HepG2 (cell line): ENCODE measurements around the gene SCAMP3. TPM values are rescaled to one million over a fixed set of nuclear protein-coding genes. Genes with fewer than 3 reads are reported as not detected.

ENCODE experiments used
- AHR ChIP-seq: IDR thresholded peaks from 2 replicates; pipeline ENCODE4 v1.6.1; 2018; ENCODE audit warnings: missing genetic modification reagents, missing compliant biosample characterization
- CHCHD3 ChIP-seq: sonication (generic); formaldehyde crosslinking; IDR thresholded peaks from 2 replicates; pipeline ENCODE4 v1.8.0; 2022; ENCODE audit warnings: mild to moderate bottlenecking, missing genetic modification reagents, moderate library complexity
- DMAP1 ChIP-seq: IDR thresholded peaks from 2 replicates; pipeline ENCODE4 v1.6.1; 2016
- HDAC2 ChIP-seq: sonication (generic); formaldehyde crosslinking; IDR thresholded peaks from 2 replicates; pipeline ENCODE4 v1.4.0; 2020; ENCODE audit warnings: missing genetic modification reagents
- HNF4A ChIP-seq: sonication (generic); formaldehyde crosslinking; IDR thresholded peaks from 2 replicates; pipeline ENCODE4 v1.4.0; 2020; ENCODE audit warnings: missing genetic modification reagents
- IKZF5 ChIP-seq: IDR thresholded peaks from 2 replicates; pipeline ENCODE4 v1.6.1; 2018; ENCODE audit warnings: missing genetic modification reagents, mild to moderate bottlenecking, missing compliant biosample characterization
- LBX2 ChIP-seq: sonication (generic); formaldehyde crosslinking; IDR thresholded peaks from 2 replicates; pipeline ENCODE4 v1.5.0; 2020; ENCODE audit warnings: missing genetic modification reagents, mild to moderate bottlenecking, borderline replicate concordance
- MAX ChIP-seq: IDR thresholded peaks from 2 replicates; pipeline ENCODE4 v1.6.1; 2012; ENCODE audit warnings: inconsistent platforms
- MBNL3 ChIP-seq: fragments of 250-450 bp; sonication (Bioruptor Pico); conservative IDR thresholded peaks from 2 replicates; pipeline ENCODE4 v1.8.0; 2022; ENCODE audit warnings: mild to moderate bottlenecking, inconsistent platforms
- MXD3 ChIP-seq: IDR thresholded peaks from 2 replicates; pipeline ENCODE4 v1.6.1; 2016; ENCODE audit warnings: mild to moderate bottlenecking, missing biosample characterization, missing genetic modification reagents
- MXD4 ChIP-seq: IDR thresholded peaks from 2 replicates; pipeline ENCODE4 v1.6.1; 2016; ENCODE audit warnings: mild to moderate bottlenecking, missing biosample characterization, missing genetic modification reagents
- NR2C2 ChIP-seq: sonication (generic); formaldehyde crosslinking; IDR thresholded peaks from 2 replicates; pipeline ENCODE4 v1.4.0; 2020; ENCODE audit warnings: missing genetic modification reagents, mild to moderate bottlenecking, moderate library complexity, borderline replicate concordance
- PRDM10 ChIP-seq: sonication (generic); formaldehyde crosslinking; IDR thresholded peaks from 2 replicates; pipeline ENCODE4 v1.4.0; 2020; ENCODE audit warnings: low read depth, missing genetic modification reagents
- RAD21 ChIP-seq: fragments of 450-650 bp; formaldehyde crosslinking; IDR thresholded peaks from 2 replicates; pipeline ENCODE4 v1.5.0; 2020; ENCODE audit warnings: mild to moderate bottlenecking
- RXRB ChIP-seq: IDR thresholded peaks from 2 replicates; pipeline ENCODE4 v1.6.1; 2016; ENCODE audit warnings: borderline replicate concordance, missing genetic modification reagents, missing compliant biosample characterization
- ZNF350 ChIP-seq: sonication (generic); formaldehyde crosslinking; IDR thresholded peaks from 2 replicates; pipeline ENCODE4 v1.4.0; 2020; ENCODE audit warnings: mild to moderate bottlenecking, low read depth, missing genetic modification reagents, borderline replicate concordance
- ZNF558 ChIP-seq: sonication (generic); formaldehyde crosslinking; IDR thresholded peaks from 2 replicates; pipeline ENCODE4 v1.9.0; 2022; ENCODE audit warnings: mild to moderate bottlenecking, missing genetic modification reagents, borderline replicate concordance
- ZNF597 ChIP-seq: sonication (generic); formaldehyde crosslinking; IDR thresholded peaks from 2 replicates; pipeline ENCODE4 v1.5.0; 2020; ENCODE audit warnings: missing genetic modification reagents
- ZNF709 ChIP-seq: sonication (generic); formaldehyde crosslinking; IDR thresholded peaks from 2 replicates; pipeline ENCODE4 v1.5.0; 2020; ENCODE audit warnings: mild to moderate bottlenecking, missing genetic modification reagents
- ZNF761 ChIP-seq: sonication (generic); formaldehyde crosslinking; conservative IDR thresholded peaks from 2 replicates; pipeline ENCODE4 v1.4.0; 2020; ENCODE audit warnings: mild to moderate bottlenecking, missing genetic modification reagents
- ZSCAN31 ChIP-seq: sonication (generic); formaldehyde crosslinking; IDR thresholded peaks from 2 replicates; pipeline ENCODE4 v1.5.0; 2020; ENCODE audit warnings: low read depth, mild to moderate bottlenecking, missing genetic modification reagents
- polyA plus RNA-seq, 8 experiments: library from polyadenylated mRNA; depleted of rRNA in 3 of 8; stranded (reverse) in 7 of 8; unstranded in 1 of 8; fragments of >200 nt; fragmentation: Illumina TruSeq in 4 of 8; extraction: Trizol in 4 of 8; gene quantifications; 2 replicates each; pipeline versions ENCODE4 v1.2.1 to v1.2.3, GENCODE V29; 2011 to 2016; ENCODE audit warnings: low read depth in 4 of 8, missing spikeins in 1 of 8, mixed read lengths in 1 of 8; ENCODE audit not compliant: insufficient read depth in 1 of 8
- total RNA-seq, 5 experiments: library from RNA; depleted of rRNA; stranded (reverse); fragments of >200 nt; fragmentation: Illumina TruSeq; extraction: Trizol; gene quantifications; 2 replicates each; pipeline ENCODE4 v1.2.3, GENCODE V29; 2016; ENCODE audit warnings: low read depth in 1 of 5

The SCAMP3 gene
- total and polyA plus RNA-seq, 2 of the 13 experiments (the other 11 are each of a cell fraction or from before 2014, with no cell fraction given): 46.8 to 83.3 TPM

- TF ChIP-seq PRDM10 (CRISPR knock-in tag) (0 out of 2 replicates have a peak, but pooled peaks have one; percentile 59), MXD4 (CRISPR knock-in tag) (peak; percentile 62; the same call in 1 of the 2 replicates), NR2C2 (peak; percentile 66; the same call in 1 of the 2 replicates), ZNF597 (CRISPR knock-in tag) (no peak), MBNL3 (CRISPR knock-in tag) (no peak), RXRB (CRISPR knock-in tag) (peak; percentile 47; the same call in 1 of the 2 replicates), RAD21 (CRISPR knock-in tag) (peak; percentile 34; the same call in 1 of the 2 replicates), IKZF5 (CRISPR knock-in tag) (peak; percentile 81; the same call in 1 of the 2 replicates), ZNF709 (CRISPR knock-in tag) (no peak), LBX2 (CRISPR knock-in tag) (no peak), ZNF350 (CRISPR knock-in tag) (peak; percentile 57; the same call in 1 of the 2 replicates), ZSCAN31 (CRISPR knock-in tag) (no peak), MXD3 (CRISPR knock-in tag) (peak; percentile 33; the same call in 1 of the 2 replicates), ZNF558 (CRISPR knock-in tag) (0 out of 2 replicates have a peak, but pooled peaks have one; percentile 6), ZNF761 (CRISPR knock-in tag) (no peak), HNF4A (CRISPR knock-in tag) (peak; percentile 7; the same call in 1 of the 2 replicates), MAX (peak; percentile 61; the same call in 1 of the 2 replicates), HDAC2 (CRISPR knock-in tag) (peak; percentile 28; the same call in 1 of the 2 replicates), DMAP1 (CRISPR knock-in tag) (peak; percentile 69), AHR (0 out of 2 replicates have a peak, but pooled peaks have one; percentile 60), CHCHD3 (CRISPR knock-in tag) (no peak)
Observed at GRCh38 chr1:155255243-155256007, 6.7 kb downstream of the SCAMP3 start, which contains the start of gene ENTREP3 (continued).
